Thoracic aorta (tissue), 2 donors: Measurements from ENCODE around the gene CASS4. TPM values are rescaled to one million over a fixed set of nuclear protein-coding genes. Genes with fewer than 3 reads are reported as not detected.

Source experiments
- ATAC-seq: fragments of 150-250 bp; one replicate; pipeline ENCODE4 v1.8.0; 2017; ENCODE audit warnings: low read depth; ENCODE audit not compliant: insufficient number of reproducible peaks, low FRiP score
- DNase-seq: peaks from one replicate; pipeline ENCODE4 v3.0.0-alpha.2; 2020; ENCODE audit warnings: low spot score
- H3K27ac ChIP-seq, 2 donors: fragments of 200-600 bp; sonication (generic); 1 replicate in 1 of 2; 2 replicates in 1 of 2; pipeline ENCODE4 v1.5.1; 2016; ENCODE audit warnings: mild to moderate bottlenecking in 2 of 2, moderate library complexity in 2 of 2
- H3K27me3 ChIP-seq: fragments of 200-600 bp; sonication (generic); replicated peaks from 2 replicates; pipeline ENCODE4 v1.6.0; 2016; ENCODE audit warnings: mild to moderate bottlenecking; ENCODE audit not compliant: insufficient read depth
- H3K36me3 ChIP-seq: fragments of 200-600 bp; sonication (generic); one replicate; pipeline ENCODE4 v1.5.1; 2016
- H3K4me1 ChIP-seq, 2 donors: fragments of 200-600 bp; sonication (generic); 1 replicate in 1 of 2; 2 replicates in 1 of 2; pipeline versions ENCODE4 v1.5.1 to v1.6.0; 2016; ENCODE audit warnings: low read depth in 2 of 2, mild to moderate bottlenecking in 1 of 2; ENCODE audit not compliant: control insufficient read depth in 1 of 2
- H3K4me3 ChIP-seq: fragments of 200-600 bp; sonication (generic); 2 replicates; pipeline ENCODE4 v1.5.1; 2016; ENCODE audit warnings: mild to moderate bottlenecking
- H3K9me3 ChIP-seq: fragments of 200-600 bp; sonication (generic); 2 replicates; pipeline ENCODE4 v1.5.1; 2016
- total RNA-seq, 2 donors: library from RNA; depleted of rRNA; stranded (reverse); fragments of >200 nt; gene quantifications; one replicate each; pipeline versions ENCODE4 v1.1.0 to v1.2.3, GENCODE V29; 2016
- TF ChIP-seq, protein P1 (sequence below): fragments of 200-600 bp; sonication (generic); IDR thresholded peaks from one replicate; pipeline ENCODE4 v1.5.1; 2019; ENCODE audit warnings: antibody characterized with exemption

The CASS4 gene
- total RNA-seq, 2 donors from 2014 or later: 3.0 to 3.1 TPM

DNA sequence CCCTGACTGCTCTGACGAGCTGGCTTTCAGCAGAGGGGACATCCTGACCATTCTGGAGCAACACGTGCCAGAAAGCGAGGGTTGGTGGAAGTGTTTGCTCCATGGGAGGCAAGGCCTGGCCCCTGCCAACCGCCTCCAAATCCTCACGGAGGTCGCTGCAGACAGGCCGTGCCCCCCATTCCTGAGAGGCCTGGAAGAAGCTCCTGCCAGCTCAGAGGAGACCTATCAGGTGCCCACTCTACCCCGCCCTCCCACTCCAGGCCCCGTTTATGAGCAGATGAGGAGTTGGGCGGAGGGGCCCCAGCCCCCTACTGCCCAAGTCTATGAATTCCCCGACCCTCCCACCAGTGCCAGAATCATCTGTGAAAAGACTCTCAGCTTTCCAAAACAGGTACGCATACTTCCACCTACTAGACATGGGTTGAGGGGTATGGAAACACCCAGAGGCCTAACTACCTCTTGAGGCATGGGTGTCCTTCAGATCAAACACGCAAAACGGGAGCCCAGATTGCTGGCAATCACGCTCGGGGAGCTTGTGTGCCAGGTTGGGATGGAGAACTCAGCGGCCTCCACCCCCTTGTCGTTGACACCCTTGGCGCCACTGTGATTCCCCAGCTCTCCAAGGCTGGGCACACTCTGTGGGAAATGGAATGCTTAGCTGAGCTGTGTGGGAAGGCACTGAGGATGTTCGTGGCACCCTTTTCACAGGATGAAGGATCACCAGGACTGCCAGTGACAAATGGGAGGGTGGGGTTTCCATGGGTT, 25.3 kb downstream of the CASS4 start:
- no peak for ATAC-seq
- Histone ChIP-seq H3K27me3 (no peaks in the 10 kb centered on the region), H3K27ac (no peak overlapping the region), H3K9me3 (no peaks in the 10 kb centered on the region), H3K36me3 (no peaks in the 10 kb centered on the region), H3K4me1 (no peaks in the 10 kb centered on the region), H3K4me3 (no peak overlapping the region)
- no peak for DNase-seq
- TF ChIP-seq, protein P1, sequence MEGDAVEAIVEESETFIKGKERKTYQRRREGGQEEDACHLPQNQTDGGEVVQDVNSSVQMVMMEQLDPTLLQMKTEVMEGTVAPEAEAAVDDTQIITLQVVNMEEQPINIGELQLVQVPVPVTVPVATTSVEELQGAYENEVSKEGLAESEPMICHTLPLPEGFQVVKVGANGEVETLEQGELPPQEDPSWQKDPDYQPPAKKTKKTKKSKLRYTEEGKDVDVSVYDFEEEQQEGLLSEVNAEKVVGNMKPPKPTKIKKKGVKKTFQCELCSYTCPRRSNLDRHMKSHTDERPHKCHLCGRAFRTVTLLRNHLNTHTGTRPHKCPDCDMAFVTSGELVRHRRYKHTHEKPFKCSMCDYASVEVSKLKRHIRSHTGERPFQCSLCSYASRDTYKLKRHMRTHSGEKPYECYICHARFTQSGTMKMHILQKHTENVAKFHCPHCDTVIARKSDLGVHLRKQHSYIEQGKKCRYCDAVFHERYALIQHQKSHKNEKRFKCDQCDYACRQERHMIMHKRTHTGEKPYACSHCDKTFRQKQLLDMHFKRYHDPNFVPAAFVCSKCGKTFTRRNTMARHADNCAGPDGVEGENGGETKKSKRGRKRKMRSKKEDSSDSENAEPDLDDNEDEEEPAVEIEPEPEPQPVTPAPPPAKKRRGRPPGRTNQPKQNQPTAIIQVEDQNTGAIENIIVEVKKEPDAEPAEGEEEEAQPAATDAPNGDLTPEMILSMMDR: no peak

DNA sequence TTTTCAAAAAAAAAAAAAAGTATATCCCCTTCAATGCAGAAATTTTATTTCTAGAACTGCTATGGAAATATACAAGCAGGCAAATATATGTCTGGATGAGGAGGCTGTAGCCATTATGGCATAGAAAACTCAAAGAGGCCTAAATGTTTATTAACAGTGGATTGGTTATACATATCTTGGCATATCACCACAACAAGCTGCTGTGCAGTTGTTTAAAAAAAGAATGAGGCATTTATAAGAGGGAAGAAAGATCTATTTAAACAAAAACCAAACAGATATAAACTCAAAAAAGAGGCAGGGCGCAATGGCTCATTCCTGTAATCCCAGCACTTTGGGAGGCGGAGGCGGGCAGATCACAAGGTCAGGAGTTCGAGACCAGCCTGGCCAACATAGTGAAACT, 26.2 kb downstream of the CASS4 start:
- Histone ChIP-seq H3K9me3 (no peaks in the 10 kb centered on the region), H3K4me1 (no peaks in the 10 kb centered on the region), H3K27ac (no peak overlapping the region), H3K36me3 (no peaks in the 10 kb centered on the region), H3K27me3 (no peaks in the 10 kb centered on the region), H3K4me3 (no peak overlapping the region)
- TF ChIP-seq, protein P1: no peak
- no peak for ATAC-seq
- no peak for DNase-seq

DNA sequence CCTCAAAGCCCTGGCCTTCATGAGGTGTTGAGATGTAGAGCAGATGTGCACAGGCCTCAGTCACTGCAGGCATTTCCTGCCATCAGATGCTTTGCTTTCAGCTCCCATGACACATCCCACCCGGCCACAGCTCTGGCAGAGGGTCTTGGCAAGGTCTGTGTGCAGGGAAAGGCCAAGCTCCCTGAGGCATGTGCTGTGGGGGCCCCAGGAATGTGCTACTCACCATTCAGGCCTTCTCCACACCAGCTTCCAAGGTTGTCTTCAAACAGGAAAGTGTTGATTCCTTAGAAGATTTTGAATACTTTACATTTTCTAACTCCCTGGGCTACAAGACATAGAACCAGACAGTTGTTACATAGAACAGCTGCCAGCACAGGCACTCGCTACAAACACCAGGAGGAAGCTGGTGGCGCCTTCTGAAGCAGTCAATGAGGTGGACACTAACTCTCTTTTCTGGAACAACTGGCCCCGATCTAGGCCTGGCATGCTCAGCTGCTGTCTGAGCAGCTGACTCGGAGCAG, 27.8 kb downstream of the CASS4 start:
- Histone ChIP-seq H3K36me3 (no peaks in the 10 kb centered on the region), H3K4me3 (no peak overlapping the region), H3K9me3 (no peaks in the 10 kb centered on the region), H3K4me1 (no peaks in the 10 kb centered on the region), H3K27ac (no peak overlapping the region), H3K27me3 (no peaks in the 10 kb centered on the region)
- no peak for ATAC-seq
- DNase-seq: no peak
- TF ChIP-seq, protein P1: no peak

DNA sequence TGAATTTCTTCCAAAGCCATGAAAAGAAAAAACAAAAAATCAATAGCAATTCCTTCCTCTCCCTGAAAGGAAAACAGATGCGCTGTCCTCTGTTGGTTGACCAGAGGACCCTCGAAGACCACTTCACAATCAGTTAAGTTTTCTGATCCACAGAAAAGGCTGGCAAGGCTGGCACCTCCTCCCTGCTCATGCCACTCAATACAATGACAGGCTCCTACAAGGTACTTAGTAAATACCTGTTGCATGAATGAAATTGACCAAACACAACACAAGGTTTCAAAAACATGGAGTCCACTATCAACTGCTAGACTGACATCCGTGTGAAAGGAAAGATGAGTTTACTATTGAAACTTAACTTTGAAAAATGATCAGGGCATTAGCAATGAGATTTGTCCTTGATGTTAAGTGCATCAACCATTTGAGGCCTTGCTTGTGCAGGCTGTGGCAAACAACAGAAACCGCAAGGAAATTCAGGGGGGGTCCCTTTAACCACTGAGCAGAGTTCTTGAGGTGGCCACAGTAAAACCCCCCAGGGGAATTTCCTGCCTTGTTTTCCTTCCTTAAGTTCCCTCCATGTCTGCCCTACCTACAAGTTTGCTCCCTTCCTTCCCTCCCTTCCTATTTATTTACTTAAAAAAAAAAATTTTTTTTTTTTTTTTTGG, 28.4 kb downstream of the CASS4 start:
- no peaks in the 10 kb centered on the region for H3K36me3 ChIP-seq
- ATAC-seq (no peak), DNase-seq (no peak)
- no peaks in the 10 kb centered on the region for H3K27me3 ChIP-seq
- TF ChIP-seq, protein P1: no peak
- H3K4me3 ChIP-seq: no peak overlapping the region
- H3K9me3 ChIP-seq: no peaks in the 10 kb centered on the region
- no peak overlapping the region for H3K27ac ChIP-seq
- no peaks in the 10 kb centered on the region for H3K4me1 ChIP-seq
